Activated naive CD8-positive, alpha-beta T cell treated with anti-CD3 and anti-CD28 coated beads, Interleukin-2, amount 10 ng/mL, durations not matched to agents 7 days and 5 days (primary cell): ENCODE measurements around the gene PRR29. TPM values are rescaled to one million over a fixed set of nuclear protein-coding genes. Genes with fewer than 3 reads are reported as not detected.
"Not testable (repeated sequence)": the region's sequence is repeated elsewhere in the genome, so short reads cannot be mapped to it uniquely, and the experiment has no call there.

Experiments used
- ATAC-seq: fragments of 150-1000 bp; cut with Tn5 transposase; one replicate; pipeline ENCODE4 v1.10.0; 2021; ENCODE audit warnings: low read depth, moderate library complexity
- POLR2A ChIA-PET: fragments of 350-600 bp; sonication (Branson Sonifier 250); formaldehyde crosslinking; loops from one replicate; lab custom pipeline; 2021; ENCODE audit warnings: antibody characterized with exemption; lab: Charles Lee
- DNase-seq: peaks from one replicate; pipeline ENCODE4 v3.0.0; 2021
- H3K27ac Mint-ChIP-seq: one replicate; pipeline ENCODE4 v1.8.0; 2022; ENCODE audit warnings: mild to moderate bottlenecking, mixed read lengths
- H3K27me3 Mint-ChIP-seq: one replicate; pipeline ENCODE4 v1.8.0; 2022; ENCODE audit warnings: mild to moderate bottlenecking, moderate library complexity, mixed read lengths
- H3K36me3 Mint-ChIP-seq: one replicate; pipeline ENCODE4 v1.8.0; 2021; ENCODE audit warnings: mild to moderate bottlenecking, mixed read lengths
- H3K4me1 Mint-ChIP-seq: one replicate; pipeline ENCODE4 v1.8.0; 2021; ENCODE audit warnings: mixed read lengths
- H3K4me3 Mint-ChIP-seq: one replicate; pipeline ENCODE4 v1.8.0; 2022; ENCODE audit warnings: mild to moderate bottlenecking, moderate library complexity, mixed read lengths
- H3K9me3 Mint-ChIP-seq: one replicate; pipeline ENCODE4 v1.8.0; 2021; ENCODE audit warnings: mixed read lengths
- total RNA-seq, 2 experiments: library from RNA; stranded (reverse); gene quantifications; one replicate each; pipeline ENCODE4 v1.2.3, GENCODE V29; 2021

PRR29 gene
- total RNA-seq, 2 experiments from 2014 or later: 1.00 to 1.4 TPM

- Mint-ChIP-seq H3K27me3 (no peaks in the 10 kb centered on the region), H3K9me3 (no peaks in the 10 kb centered on the region), H3K27ac (no peak overlapping the region), H3K4me3 (no peak overlapping the region), H3K4me1 (peaks cover 5% of the 10 kb centered on the region), H3K36me3 (no peaks in the 10 kb centered on the region)
- POLR2A ChIA-PET: interaction anchor here (0.8 kb wide), 1 partner anchor 16 kb away, joined by 3 read pairs; the partner anchor contains the start of gene ICAM2
- ATAC-seq (no peak), DNase-seq (peak; percentile 6)
These were observed 6.1 kb downstream of the PRR29 start for GRCh38 chr17:64004218-64004770.

- POLR2A ChIA-PET: interaction anchor here (0.8 kb wide), 1 partner anchor 15 kb away, joined by 3 read pairs; the partner anchor contains the start of gene ICAM2
- peaks cover 8% of the 10 kb centered on the region for H3K4me1 Mint-ChIP-seq
These were observed 7.0 kb downstream of the PRR29 start for GRCh38 chr17:64004903-64005733.

GRCh38 chr17:64005734-64006167 is 7.6 kb downstream of the PRR29 start:
- no peak for DNase-seq
- no peaks in the 10 kb centered on the region for H3K27me3 Mint-ChIP-seq

More at GRCh38 chr17:64004903-64005733, 7.0 kb downstream of the PRR29 start:
- H3K27ac Mint-ChIP-seq: no peak overlapping the region
- ATAC-seq: no peak
- H3K36me3 Mint-ChIP-seq: peaks cover 5% of the 10 kb centered on the region
- no peak overlapping the region for H3K4me3 Mint-ChIP-seq
- H3K27me3 Mint-ChIP-seq: no peaks in the 10 kb centered on the region
- peaks cover 1% of the 10 kb centered on the region for H3K9me3 Mint-ChIP-seq
- DNase-seq: no peak

GRCh38 chr17:64006361-64007088 is 8.4 kb downstream of the PRR29 start:
- Mint-ChIP-seq H3K4me1 (peaks cover 8% of the 10 kb centered on the region), H3K27ac (no peak overlapping the region), H3K9me3 (peaks cover 1% of the 10 kb centered on the region), H3K4me3 (no peak overlapping the region), H3K27me3 (no peaks in the 10 kb centered on the region), H3K36me3 (peaks cover 10% of the 10 kb centered on the region)
- POLR2A ChIA-PET: interaction anchor here (0.5 to 1.2 kb wide), 3 partner anchors 12 to 14 kb away, joined by 3 to 6 read pairs (median 3); partner anchors contain the start of gene ICAM2
- ATAC-seq (no peak), DNase-seq (peak; percentile 19)

More at GRCh38 chr17:64005734-64006167, 7.6 kb downstream of the PRR29 start:
- H3K27ac Mint-ChIP-seq: no peak overlapping the region
- H3K4me3 Mint-ChIP-seq: no peak overlapping the region
- peaks cover 7% of the 10 kb centered on the region for H3K36me3 Mint-ChIP-seq
- H3K4me1 Mint-ChIP-seq: peaks cover 8% of the 10 kb centered on the region
- no peak for ATAC-seq
- POLR2A ChIA-PET: interaction anchor here (0.7 kb wide), 1 partner anchor 15 kb away, joined by 3 read pairs; the partner anchor contains the start of gene ICAM2
- H3K9me3 Mint-ChIP-seq: peaks cover 1% of the 10 kb centered on the region

GRCh38 chr17:64007089-64007837 is 9.1 kb downstream of the PRR29 start:
- H3K4me1 Mint-ChIP-seq, H3K27me3 Mint-ChIP-seq, H3K4me3 Mint-ChIP-seq, ATAC-seq, H3K27ac Mint-ChIP-seq, H3K9me3 Mint-ChIP-seq: not testable (repeated sequence)
- POLR2A ChIA-PET: interaction anchor here (0.5 to 1.2 kb wide), 2 partner anchors 11 to 12 kb away, joined by 3 to 6 read pairs; no protein-coding TSS in a partner anchor
- peak; percentile 19 for DNase-seq
- peaks cover 16% of the 10 kb centered on the region for H3K36me3 Mint-ChIP-seq

- Mint-ChIP-seq H3K4me1 (peaks cover 8% of the 10 kb centered on the region), H3K4me3 (no peak overlapping the region), H3K27me3 (no peaks in the 10 kb centered on the region), H3K27ac (no peak overlapping the region), H3K36me3 (peaks cover 16% of the 10 kb centered on the region), H3K9me3 (peaks cover 1% of the 10 kb centered on the region)
- ATAC-seq (no peak), DNase-seq (no peak)
- POLR2A ChIA-PET: interaction anchor here (1.2 kb wide), 1 partner anchor 10 kb away, joined by 6 read pairs; no protein-coding TSS in a partner anchor
These were observed 9.7 kb downstream of the PRR29 start for GRCh38 chr17:64007838-64008282.

GRCh38 chr17:64008346-64008745 is 10.2 kb downstream of the PRR29 start:
- Mint-ChIP-seq H3K4me1 (peaks cover 10% of the 10 kb centered on the region), H3K4me3 (no peak overlapping the region), H3K27me3 (no peaks in the 10 kb centered on the region), H3K27ac (no peak overlapping the region), H3K36me3 (peaks cover 16% of the 10 kb centered on the region), H3K9me3 (peaks cover 1% of the 10 kb centered on the region)
- POLR2A ChIA-PET: no interaction called here
- ATAC-seq: no peak
- DNase-seq: no peak

- no peak overlapping the region for H3K4me3 Mint-ChIP-seq
- H3K4me1 Mint-ChIP-seq: peaks cover 12% of the 10 kb centered on the region
- ATAC-seq: no peak
- H3K27me3 Mint-ChIP-seq: no peaks in the 10 kb centered on the region
- H3K27ac Mint-ChIP-seq: no peak overlapping the region
- H3K9me3 Mint-ChIP-seq: peaks cover 1% of the 10 kb centered on the region
- POLR2A ChIA-PET: no interaction called here
- H3K36me3 Mint-ChIP-seq: peaks cover 16% of the 10 kb centered on the region
- DNase-seq: no peak
These were observed 10.7 kb downstream of the PRR29 start for GRCh38 chr17:64008830-64009229.

- DNase-seq: no peak
- Mint-ChIP-seq H3K4me3 (no peak overlapping the region), H3K36me3 (peaks cover 16% of the 10 kb centered on the region), H3K9me3 (peaks cover 1% of the 10 kb centered on the region), H3K4me1 (peaks cover 19% of the 10 kb centered on the region), H3K27me3 (no peaks in the 10 kb centered on the region), H3K27ac (peak overlapping the region; percentile 13)
- POLR2A ChIA-PET: interaction anchor here (0.6 kb wide), 1 partner anchor 57 kb away, joined by 3 read pairs; no protein-coding TSS in a partner anchor
- no peak for ATAC-seq
These were observed 11.6 kb downstream of the PRR29 start for GRCh38 chr17:64009571-64010402.

GRCh38 chr17:64015447-64015846 is 17.3 kb downstream of the PRR29 start:
- Mint-ChIP-seq H3K4me1 (peaks cover 43% of the 10 kb centered on the region), H3K27me3 (no peaks in the 10 kb centered on the region), H3K9me3 (no peaks in the 10 kb centered on the region), H3K27ac (peak overlapping the region; percentile 97), H3K4me3 (peak overlapping the region; percentile 86), H3K36me3 (peaks cover 10% of the 10 kb centered on the region)
- POLR2A ChIA-PET: no interaction called here
- ATAC-seq (no peak), DNase-seq (no peak)

- POLR2A ChIA-PET: interaction anchor here (0.8 to 2.7 kb wide), 4 partner anchors 9 to 85 kb away, joined by 3 to 13 read pairs (median 4); partner anchors contain the start of gene PRR29
- Mint-ChIP-seq H3K4me1 (peaks cover 47% of the 10 kb centered on the region), H3K9me3 (no peaks in the 10 kb centered on the region), H3K4me3 (peak overlapping the region; percentile 86), H3K36me3 (peaks cover 6% of the 10 kb centered on the region), H3K27ac (peak overlapping the region; percentile 93), H3K27me3 (no peaks in the 10 kb centered on the region)
- DNase-seq: no peak
- no peak for ATAC-seq
These were observed 18.2 kb downstream of the PRR29 start for GRCh38 chr17:64016231-64016784.
